ENCODE results near the gene CARD9. TPM values are rescaled to one million over a fixed set of nuclear protein-coding genes. Genes with fewer than 3 reads are reported as not detected.
"Not testable (repeated sequence)": the region's sequence is repeated elsewhere in the genome, so short reads cannot be mapped to it uniquely, and the experiment has no call there.

Gene CARD9
- total RNA-seq, 2 donors from 2014 or later, result 0.35 to 1.5 TPM

GRCh38 chr9:136353757-136354488 is 19.5 kb downstream of the CARD9 start:
- H3K36me3 Mint-ChIP-seq (ENCODE audit: low read depth), result no peaks in the 10 kb centered on the region
- H3K27ac Mint-ChIP-seq, result no peak overlapping the region
- Histone ChIP-seq H3K36me3 (ENCODE audit: control insufficient read depth, insufficient read depth, low read length) (no peaks in the 10 kb centered on the region), H3K27me3 (ENCODE audit: control insufficient read depth, insufficient read depth, low read length, poor library complexity, severe bottlenecking) (no peaks in the 10 kb centered on the region), H3K4me1 (ENCODE audit: control insufficient read depth, insufficient read depth, low read length) (no peaks in the 10 kb centered on the region), H3K27ac (ENCODE audit: low read depth, low read length) (peak overlapping the region; percentile 38), H3K4me3 (ENCODE audit: low read length) (no peak overlapping the region), H3K9me3 (ENCODE audit: control insufficient read depth, low read length) (no peaks in the 10 kb centered on the region), H3K9ac (ENCODE audit: extremely low read depth, low read length, poor library complexity, severe bottlenecking) (no peak overlapping the region)
- no peak for DNase-seq
- WGBS, 2 experiments (ENCODE audit: insufficient coverage in 1 of 2, insufficient read length in 1 of 2), result 91 to 94% methylated on average over 5 to 13 of the region's 13 CpGs
- H3K9me3 Mint-ChIP-seq, result no peaks in the 10 kb centered on the region
- H3K4me3 Mint-ChIP-seq, result no peak overlapping the region
- H3K4me1 Mint-ChIP-seq, result no peaks in the 10 kb centered on the region
- H3K27me3 Mint-ChIP-seq (ENCODE audit: insufficient read depth), result no peaks in the 10 kb centered on the region
- no peak for TF ChIP-seq CTCF (conservative IDR thresholded peaks at IDR 0.05)

- H3K27ac ChIP-seq (ENCODE audit: low read depth, low read length), result no peak overlapping the region
- no peaks in the 10 kb centered on the region for H3K36me3 Mint-ChIP-seq (ENCODE audit: low read depth)
Measured at GRCh38 chr9:136353088-136353487, 20.4 kb downstream of the CARD9 start.

GRCh38 chr9:136352682-136353081 is 20.8 kb downstream of the CARD9 start:
- H3K4me3 Mint-ChIP-seq, result no peak overlapping the region
- 87 to 93% methylated on average over 10 to 16 of the region's 16 CpGs for WGBS, 2 experiments (ENCODE audit: insufficient coverage in 1 of 2, insufficient read length in 1 of 2)
- Histone ChIP-seq H3K36me3 (ENCODE audit: control insufficient read depth, insufficient read depth, low read length) (no peaks in the 10 kb centered on the region), H3K27me3 (ENCODE audit: control insufficient read depth, insufficient read depth, low read length, poor library complexity, severe bottlenecking) (no peaks in the 10 kb centered on the region), H3K9ac (ENCODE audit: extremely low read depth, low read length, poor library complexity, severe bottlenecking) (no peak overlapping the region), H3K4me1 (ENCODE audit: control insufficient read depth, insufficient read depth, low read length) (no peaks in the 10 kb centered on the region), H3K4me3 (ENCODE audit: low read length) (no peak overlapping the region), H3K27ac (ENCODE audit: low read depth, low read length) (no peak overlapping the region), H3K9me3 (ENCODE audit: control insufficient read depth, low read length) (no peaks in the 10 kb centered on the region)
- H3K27ac Mint-ChIP-seq, result no peak overlapping the region
- no peaks in the 10 kb centered on the region for H3K27me3 Mint-ChIP-seq (ENCODE audit: insufficient read depth)
- DNase-seq, result no peak
- H3K36me3 Mint-ChIP-seq (ENCODE audit: low read depth), result no peaks in the 10 kb centered on the region
- TF ChIP-seq CTCF (conservative IDR thresholded peaks at IDR 0.05), result no peak
- no peaks in the 10 kb centered on the region for H3K9me3 Mint-ChIP-seq
- H3K4me1 Mint-ChIP-seq, result no peaks in the 10 kb centered on the region

More at GRCh38 chr9:136353088-136353487, 20.4 kb downstream of the CARD9 start:
- H3K4me1 Mint-ChIP-seq, result no peaks in the 10 kb centered on the region
- whole genome bisulfite sequencing, 2 experiments (ENCODE audit: insufficient coverage in 1 of 2, insufficient read length in 1 of 2), result 93 to 95% methylated on average over 10 to 11 of the region's 11 CpGs
- H3K27me3 Mint-ChIP-seq (ENCODE audit: insufficient read depth), result no peaks in the 10 kb centered on the region
- H3K4me1 ChIP-seq (ENCODE audit: control insufficient read depth, insufficient read depth, low read length), result no peaks in the 10 kb centered on the region
- no peak overlapping the region for H3K27ac Mint-ChIP-seq
- H3K9me3 ChIP-seq (ENCODE audit: control insufficient read depth, low read length), result no peaks in the 10 kb centered on the region
- H3K9ac ChIP-seq (ENCODE audit: extremely low read depth, low read length, poor library complexity, severe bottlenecking), result no peak overlapping the region
- H3K36me3 ChIP-seq (ENCODE audit: control insufficient read depth, insufficient read depth, low read length), result no peaks in the 10 kb centered on the region
- no peak overlapping the region for H3K4me3 Mint-ChIP-seq
- no peaks in the 10 kb centered on the region for H3K27me3 ChIP-seq (ENCODE audit: control insufficient read depth, insufficient read depth, low read length, poor library complexity, severe bottlenecking)
- H3K4me3 ChIP-seq (ENCODE audit: low read length), result no peak overlapping the region
- no peaks in the 10 kb centered on the region for H3K9me3 Mint-ChIP-seq
- no peak for DNase-seq
- TF ChIP-seq CTCF (conservative IDR thresholded peaks at IDR 0.05), result no peak

- H3K4me3 Mint-ChIP-seq; H3K27me3 ChIP-seq (ENCODE audit: control insufficient read depth, insufficient read depth, low read length, poor library complexity, severe bottlenecking); H3K4me1 ChIP-seq (ENCODE audit: control insufficient read depth, insufficient read depth, low read length); H3K9me3 ChIP-seq (ENCODE audit: control insufficient read depth, low read length); H3K27me3 Mint-ChIP-seq (ENCODE audit: insufficient read depth); H3K9me3 Mint-ChIP-seq; H3K9ac ChIP-seq (ENCODE audit: extremely low read depth, low read length, poor library complexity, severe bottlenecking); H3K36me3 ChIP-seq (ENCODE audit: control insufficient read depth, insufficient read depth, low read length); H3K4me3 ChIP-seq (ENCODE audit: low read length); H3K36me3 Mint-ChIP-seq (ENCODE audit: low read depth); H3K4me1 Mint-ChIP-seq; H3K27ac ChIP-seq (ENCODE audit: low read depth, low read length); H3K27ac Mint-ChIP-seq; DNase-seq: not testable (repeated sequence)
- 92 to 95% methylated on average over 4 to 16 of the region's 24 CpGs for WGBS, 2 experiments (ENCODE audit: insufficient coverage in 1 of 2, insufficient read length in 1 of 2)
Measured at GRCh38 chr9:136351868-136352267, 21.6 kb downstream of the CARD9 start.
